ENCODE results near the gene THRB.

Gene THRB

DNA sequence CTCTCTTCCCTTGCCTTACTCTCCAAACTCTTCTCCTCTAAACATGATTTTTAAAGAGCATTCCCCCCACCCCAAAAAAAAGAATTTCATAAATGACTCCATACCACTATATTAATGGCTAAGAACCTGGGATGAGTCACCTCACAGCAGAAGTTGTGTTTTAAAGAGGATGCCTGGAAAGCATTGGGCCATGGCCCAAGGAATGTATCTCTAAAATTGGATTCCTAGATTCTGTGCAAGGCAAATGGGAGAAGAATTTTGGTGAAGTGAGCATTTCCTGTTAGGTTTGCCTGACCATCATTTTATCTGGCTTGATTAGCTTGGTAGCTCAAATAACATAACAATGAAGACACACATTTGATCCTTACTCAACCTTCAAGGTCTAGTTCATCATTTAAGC is 298.1 kb downstream of the THRB start:
- TF ChIP-seq, protein P1, sequence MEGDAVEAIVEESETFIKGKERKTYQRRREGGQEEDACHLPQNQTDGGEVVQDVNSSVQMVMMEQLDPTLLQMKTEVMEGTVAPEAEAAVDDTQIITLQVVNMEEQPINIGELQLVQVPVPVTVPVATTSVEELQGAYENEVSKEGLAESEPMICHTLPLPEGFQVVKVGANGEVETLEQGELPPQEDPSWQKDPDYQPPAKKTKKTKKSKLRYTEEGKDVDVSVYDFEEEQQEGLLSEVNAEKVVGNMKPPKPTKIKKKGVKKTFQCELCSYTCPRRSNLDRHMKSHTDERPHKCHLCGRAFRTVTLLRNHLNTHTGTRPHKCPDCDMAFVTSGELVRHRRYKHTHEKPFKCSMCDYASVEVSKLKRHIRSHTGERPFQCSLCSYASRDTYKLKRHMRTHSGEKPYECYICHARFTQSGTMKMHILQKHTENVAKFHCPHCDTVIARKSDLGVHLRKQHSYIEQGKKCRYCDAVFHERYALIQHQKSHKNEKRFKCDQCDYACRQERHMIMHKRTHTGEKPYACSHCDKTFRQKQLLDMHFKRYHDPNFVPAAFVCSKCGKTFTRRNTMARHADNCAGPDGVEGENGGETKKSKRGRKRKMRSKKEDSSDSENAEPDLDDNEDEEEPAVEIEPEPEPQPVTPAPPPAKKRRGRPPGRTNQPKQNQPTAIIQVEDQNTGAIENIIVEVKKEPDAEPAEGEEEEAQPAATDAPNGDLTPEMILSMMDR (IDR thresholded peaks at IDR 0.05) = no peak
- Mint-ChIP-seq H3K27ac (no peak overlapping the region), H3K4me3 (no peak overlapping the region), H3K27me3 (ENCODE audit: low read depth, poor library complexity) (peaks cover 4% of the 10 kb centered on the region), H3K4me1 (peaks cover 12% of the 10 kb centered on the region), H3K9me3 (peaks cover 1% of the 10 kb centered on the region), H3K36me3 (ENCODE audit: low read depth) (no peaks in the 10 kb centered on the region)
- DNase-seq = no peak

DNA sequence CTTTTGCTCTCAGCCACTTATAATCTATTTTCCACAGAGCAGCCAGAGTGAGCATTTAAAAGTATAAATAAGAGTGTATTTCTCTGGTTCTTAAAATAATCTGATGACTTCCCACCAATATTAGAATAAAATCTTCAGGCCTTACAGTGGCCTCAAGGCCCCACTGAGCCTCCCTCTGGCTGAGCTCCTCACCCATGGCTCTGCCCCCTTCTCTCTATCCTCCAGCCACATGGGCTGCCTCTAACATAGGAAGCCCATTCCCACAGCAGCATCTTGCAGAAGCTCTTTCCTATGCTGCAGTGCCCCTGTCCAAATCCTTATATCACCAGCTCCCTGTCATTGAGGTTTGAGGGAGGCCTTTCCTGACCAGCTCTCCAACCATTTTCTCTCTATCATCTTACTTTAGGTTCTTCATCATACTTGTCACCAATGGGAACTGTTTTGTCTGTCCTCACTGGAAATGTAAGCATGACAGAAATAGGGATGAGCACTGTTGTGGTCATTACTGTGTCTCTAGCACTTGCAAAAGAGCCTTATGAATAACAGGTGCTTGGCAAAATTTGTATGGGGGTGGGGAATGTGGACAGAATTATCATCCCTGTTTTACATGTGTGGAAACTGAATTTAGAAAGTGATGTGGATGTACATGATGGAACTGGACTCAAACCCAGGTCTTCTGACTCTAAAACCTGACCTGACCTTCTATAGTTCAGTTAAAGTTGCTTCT is 299.0 kb downstream of the THRB start:
- peaks cover 12% of the 10 kb centered on the region for H3K4me1 Mint-ChIP-seq
- no peaks in the 10 kb centered on the region for H3K36me3 Mint-ChIP-seq (ENCODE audit: low read depth)
- TF ChIP-seq, protein P1 (IDR thresholded peaks at IDR 0.05) = no peak
- peaks cover 4% of the 10 kb centered on the region for H3K27me3 Mint-ChIP-seq (ENCODE audit: low read depth, poor library complexity)
- no peak overlapping the region for H3K4me3 Mint-ChIP-seq
- DNase-seq = no peak
- no peak overlapping the region for H3K27ac Mint-ChIP-seq
- H3K9me3 Mint-ChIP-seq = no peaks in the 10 kb centered on the region

DNA sequence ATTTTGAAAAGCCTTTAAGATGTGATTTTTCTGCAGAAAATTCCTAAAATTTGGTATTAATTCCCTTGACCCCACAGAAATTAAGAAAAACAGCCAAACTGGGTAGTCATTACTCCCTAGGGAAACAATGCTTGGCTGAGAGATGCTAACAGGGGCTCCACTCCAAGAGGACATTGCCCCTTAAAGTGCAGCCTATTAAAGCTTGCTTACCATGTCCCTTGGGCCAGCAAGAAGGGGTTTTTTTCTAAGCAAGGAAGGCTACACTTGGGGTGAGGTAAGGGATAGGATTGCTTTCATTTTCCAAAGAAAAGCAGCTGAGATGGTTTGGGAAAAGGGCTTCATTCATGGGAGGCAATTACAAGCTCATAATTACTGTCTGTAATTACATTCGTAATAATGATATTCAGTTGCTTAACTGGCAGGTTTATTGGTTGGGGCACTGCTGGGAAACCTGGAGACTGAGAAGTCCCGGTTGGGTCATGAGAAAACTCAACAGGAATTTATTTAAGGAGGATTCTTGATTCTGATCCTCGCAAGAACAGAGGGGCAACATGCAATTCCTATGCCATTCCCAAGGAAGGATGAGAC is 302.1 kb downstream of the THRB start:
- Mint-ChIP-seq H3K9me3 (no peaks in the 10 kb centered on the region), H3K27me3 (ENCODE audit: low read depth, poor library complexity) (peaks cover 4% of the 10 kb centered on the region), H3K27ac (peak overlapping the region; percentile 32), H3K36me3 (ENCODE audit: low read depth) (no peaks in the 10 kb centered on the region), H3K4me1 (peaks cover 12% of the 10 kb centered on the region), H3K4me3 (no peak overlapping the region)
- no peak for DNase-seq
- TF ChIP-seq, protein P1 (IDR thresholded peaks at IDR 0.05) = no peak

DNA sequence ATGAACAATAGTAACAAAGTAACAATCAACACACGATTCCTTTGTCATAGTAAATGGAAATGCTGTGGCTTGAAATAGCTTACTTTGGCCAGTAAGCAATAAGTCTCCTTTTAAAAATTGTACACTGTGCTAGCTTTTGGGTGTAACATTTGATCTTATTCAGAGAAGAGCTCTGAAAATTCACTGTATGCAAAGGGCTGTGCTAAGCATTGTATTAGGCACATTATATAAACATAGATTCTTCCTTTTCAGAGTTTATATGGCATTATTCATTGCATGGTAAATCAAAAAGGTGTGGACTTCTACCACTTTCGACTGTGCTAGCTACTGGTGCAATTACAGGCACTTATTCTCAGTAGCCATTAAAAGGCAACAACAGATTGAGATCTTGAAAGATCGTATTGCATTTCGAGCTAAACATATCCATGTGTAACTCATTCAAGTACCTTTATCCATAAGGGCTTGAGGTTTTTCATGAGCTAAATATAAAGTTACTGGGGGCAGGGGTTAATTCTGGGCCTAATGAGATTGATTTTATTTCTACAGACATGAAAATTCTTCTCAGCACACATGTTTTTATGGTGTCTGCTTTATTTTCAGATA is 302.7 kb downstream of the THRB start:
- Mint-ChIP-seq H3K9me3 (no peaks in the 10 kb centered on the region), H3K27me3 (ENCODE audit: low read depth, poor library complexity) (peaks cover 4% of the 10 kb centered on the region), H3K4me1 (peaks cover 12% of the 10 kb centered on the region), H3K27ac (no peak overlapping the region), H3K4me3 (no peak overlapping the region), H3K36me3 (ENCODE audit: low read depth) (no peaks in the 10 kb centered on the region)
- DNase-seq = no peak
- TF ChIP-seq, protein P1 (IDR thresholded peaks at IDR 0.05) = no peak

DNA sequence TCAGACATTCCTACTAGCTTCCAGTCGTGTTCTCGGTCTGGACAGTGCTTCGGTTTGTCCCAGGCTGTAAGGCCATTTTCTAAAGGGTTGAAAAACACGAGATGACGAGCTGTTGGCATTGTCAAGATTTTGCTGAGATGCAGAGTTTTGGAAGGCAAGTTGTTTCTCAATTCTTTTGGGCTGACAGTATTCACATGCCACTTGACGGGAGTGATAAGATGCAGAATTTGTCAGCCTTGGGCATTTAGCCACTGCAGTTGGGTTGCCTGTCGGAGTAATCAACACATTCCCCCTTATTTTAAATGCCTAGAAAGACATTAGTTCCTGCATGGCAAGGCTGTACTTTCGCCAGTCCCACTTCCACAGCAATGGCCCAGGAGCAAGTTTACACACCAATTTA is 304.4 kb downstream of the THRB start:
- Mint-ChIP-seq H3K27ac (no peak overlapping the region), H3K27me3 (ENCODE audit: low read depth, poor library complexity) (no peaks in the 10 kb centered on the region), H3K4me3 (no peak overlapping the region), H3K9me3 (no peaks in the 10 kb centered on the region), H3K4me1 (peaks cover 12% of the 10 kb centered on the region), H3K36me3 (ENCODE audit: low read depth) (no peaks in the 10 kb centered on the region)
- TF ChIP-seq, protein P1 (IDR thresholded peaks at IDR 0.05) = no peak
- DNase-seq = no peak
